GM19023 (cell line): ENCODE results near the gene PRR27.
A peak's percentile ranks its signal among the peaks of the same experiment; 100 is the strongest.

ENCODE experiments used
- ATAC-seq: cut with Tn5 transposase; IDR thresholded peaks from one replicate; pipeline ENCODE4 v1.9.1; 2021; ENCODE audit warnings: mild to moderate bottlenecking, moderate library complexity; ENCODE audit not compliant: unreplicated experiment

Gene PRR27

DNA sequence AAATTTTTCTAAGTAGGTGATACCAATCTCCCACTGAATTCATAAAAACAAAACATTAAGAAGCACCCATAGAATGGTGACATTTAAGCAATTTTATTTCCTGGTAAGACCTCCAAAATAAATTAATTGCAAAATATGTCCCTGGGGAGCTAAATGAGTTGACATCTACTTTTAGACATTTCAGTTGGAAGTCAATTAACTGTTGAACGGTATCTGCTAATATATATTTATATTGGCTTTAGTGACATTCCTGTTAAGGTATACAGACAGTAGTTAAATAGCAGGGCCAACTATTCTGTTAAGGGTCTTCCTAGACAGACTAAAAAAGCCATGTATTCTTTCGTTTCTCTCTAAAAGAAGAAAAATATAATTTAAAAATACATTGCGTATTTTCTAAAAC lies at the start of gene PRR27:
Gene PRR27 (plus strand): TSS at position 301 of the 400 bp plus-strand sequence. CDS start 139 bp downstream, outside the sequence.
- no peak for ATAC-seq

DNA sequence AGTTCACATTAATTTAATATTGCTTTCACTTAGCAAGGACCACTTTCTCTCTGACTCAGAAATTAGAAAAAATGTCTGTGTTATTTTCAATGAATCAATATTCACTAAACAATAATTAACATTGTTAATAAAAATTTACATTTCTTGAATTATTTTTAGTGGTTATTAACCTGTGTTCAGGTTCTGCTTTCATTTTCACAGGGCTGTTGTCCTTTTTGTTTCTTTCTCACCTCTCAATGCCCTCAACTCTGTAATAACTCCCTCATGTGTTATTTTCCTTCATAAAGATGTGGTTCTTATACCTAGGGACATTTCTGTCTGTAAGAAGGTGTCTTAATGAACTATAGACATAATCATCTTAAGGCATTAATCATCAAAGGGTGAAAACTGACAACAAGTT lies 43.1 kb upstream of the PRR27 start:
- ATAC-seq: no peak

DNA sequence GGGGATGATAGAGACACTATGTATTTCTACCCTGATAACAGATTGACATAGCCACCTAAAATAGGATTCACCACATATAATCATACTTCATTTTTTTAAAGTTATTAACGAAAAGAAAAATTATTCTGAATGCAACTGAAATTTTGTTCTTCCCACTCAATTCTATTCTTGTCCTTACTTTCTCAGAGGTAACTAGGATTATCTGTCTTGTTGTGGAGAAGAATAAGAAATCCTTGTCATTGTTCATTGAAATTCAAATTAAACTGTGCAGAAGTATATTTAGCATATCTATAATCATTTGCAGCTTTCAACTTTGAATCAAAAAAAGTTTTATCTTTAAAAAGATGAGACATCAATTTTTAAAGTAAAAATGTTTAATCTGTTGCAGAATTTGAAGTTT lies 40.4 kb upstream of the PRR27 start:
- no peak for ATAC-seq

DNA sequence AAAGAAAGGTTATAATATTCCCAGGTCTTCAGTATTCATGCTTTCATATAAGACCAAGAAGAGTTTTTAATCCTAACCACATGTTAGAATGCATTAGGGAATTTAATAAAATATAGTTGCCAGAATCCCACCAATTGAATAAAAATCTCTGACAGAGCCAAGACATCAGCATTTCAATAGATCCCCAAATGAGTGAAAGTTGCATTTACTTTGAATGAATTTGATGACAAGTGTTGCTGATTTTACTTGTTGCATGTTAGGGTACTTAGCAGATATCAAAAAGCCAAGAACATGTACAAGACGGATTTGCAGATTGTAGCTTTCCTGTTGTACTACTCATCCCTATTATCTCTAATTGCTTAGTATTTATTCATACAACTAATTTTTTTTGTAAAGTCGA lies 39.9 kb upstream of the PRR27 start:
- ATAC-seq: no peak

DNA sequence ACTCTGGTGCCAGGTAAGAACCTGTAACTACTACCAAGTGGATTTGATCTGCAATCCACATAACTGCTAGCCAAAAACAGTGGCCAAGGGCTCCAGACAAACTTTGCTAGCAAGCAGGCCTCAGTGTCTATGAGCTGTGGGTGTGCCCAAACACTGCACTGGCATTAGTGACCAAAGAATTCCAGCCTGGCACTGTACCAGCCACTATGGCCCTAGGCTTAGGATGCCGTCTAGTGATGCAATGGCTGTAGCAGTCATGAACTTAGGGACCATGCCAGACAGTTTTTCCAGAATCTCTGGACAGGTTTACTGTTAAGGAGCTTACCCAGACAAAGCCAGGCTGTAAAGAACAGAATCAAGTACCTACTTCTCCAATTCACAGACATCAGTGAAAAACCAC lies 33.7 kb upstream of the PRR27 start:
- ATAC-seq: no peak

DNA sequence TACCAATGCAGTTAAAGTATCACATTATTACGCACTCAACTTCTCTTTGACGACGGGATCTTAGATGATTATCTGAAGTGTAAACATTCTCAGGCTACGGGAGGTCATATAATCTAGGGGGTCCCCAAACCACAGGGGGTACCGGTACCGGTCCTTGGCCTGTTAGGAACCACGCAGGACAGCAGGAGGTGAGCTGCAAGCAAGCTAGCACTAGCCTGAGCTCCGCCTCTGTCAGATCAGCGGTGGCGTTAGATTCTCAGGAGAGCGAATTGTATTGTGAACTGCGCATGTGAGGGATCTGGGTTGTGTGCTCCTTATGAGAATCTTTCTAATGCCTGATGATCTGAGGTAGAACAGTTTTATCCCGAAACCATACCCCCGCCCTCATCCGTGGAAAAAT lies 20.6 kb upstream of the PRR27 start:
- no peak for ATAC-seq

DNA sequence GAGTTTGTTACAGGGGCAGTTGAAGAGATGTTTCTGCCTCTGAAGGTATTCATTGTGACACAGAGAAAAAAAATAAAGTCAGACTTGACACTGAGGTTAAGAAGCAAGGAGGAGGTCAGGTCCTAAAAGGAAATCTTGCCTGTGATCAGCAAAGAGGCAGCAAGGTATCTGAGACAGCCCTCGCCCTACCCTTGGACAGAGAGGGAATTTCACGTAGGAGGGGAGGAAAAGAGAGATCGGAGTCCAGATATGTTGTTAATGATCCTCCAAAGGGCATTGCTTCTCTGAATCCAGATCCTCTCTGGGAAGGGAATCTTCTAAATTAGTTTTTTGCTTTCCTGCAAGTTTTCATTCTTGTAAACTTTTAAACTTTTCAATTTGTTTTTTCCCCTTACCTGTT lies 15.3 kb upstream of the PRR27 start:
- no peak for ATAC-seq

DNA sequence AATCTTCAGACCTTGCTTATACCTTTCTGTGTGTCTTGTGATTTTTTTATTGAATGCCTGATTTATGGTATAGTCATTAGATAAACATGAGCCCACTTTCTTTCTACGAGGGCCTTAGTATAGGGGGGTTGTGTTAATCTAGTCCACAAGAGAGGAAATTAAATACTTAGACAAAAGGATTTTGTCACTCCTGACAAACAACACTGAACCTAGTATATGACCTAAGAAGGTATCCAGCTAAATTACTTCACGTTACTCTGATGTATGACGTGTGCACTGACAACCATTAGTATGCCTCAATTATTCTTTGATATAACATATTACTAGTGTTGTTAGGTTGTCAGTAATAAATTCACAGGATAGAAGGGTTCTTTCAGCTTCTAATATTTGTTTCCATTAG lies 2.8 kb upstream of the PRR27 start:
- no peak for ATAC-seq

DNA sequence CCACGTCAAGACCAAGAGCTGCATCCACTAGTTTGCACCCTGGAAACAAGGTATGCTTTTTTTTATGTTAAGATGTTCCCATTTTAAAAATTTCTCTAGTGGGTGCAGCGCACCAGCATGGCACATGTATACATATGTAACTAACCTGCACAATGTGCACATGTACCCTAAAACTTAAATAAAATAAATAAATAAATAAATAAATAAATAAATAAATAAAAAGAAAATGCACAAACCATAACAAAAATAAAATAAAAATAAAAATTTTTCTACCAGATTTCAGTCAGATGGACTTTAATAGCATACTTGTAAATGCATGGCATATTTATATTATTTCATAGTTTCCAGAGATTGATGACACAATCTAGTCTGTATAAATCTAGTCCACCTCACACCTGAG lies 1.9 kb upstream of the PRR27 start:
- ATAC-seq: no peak

DNA sequence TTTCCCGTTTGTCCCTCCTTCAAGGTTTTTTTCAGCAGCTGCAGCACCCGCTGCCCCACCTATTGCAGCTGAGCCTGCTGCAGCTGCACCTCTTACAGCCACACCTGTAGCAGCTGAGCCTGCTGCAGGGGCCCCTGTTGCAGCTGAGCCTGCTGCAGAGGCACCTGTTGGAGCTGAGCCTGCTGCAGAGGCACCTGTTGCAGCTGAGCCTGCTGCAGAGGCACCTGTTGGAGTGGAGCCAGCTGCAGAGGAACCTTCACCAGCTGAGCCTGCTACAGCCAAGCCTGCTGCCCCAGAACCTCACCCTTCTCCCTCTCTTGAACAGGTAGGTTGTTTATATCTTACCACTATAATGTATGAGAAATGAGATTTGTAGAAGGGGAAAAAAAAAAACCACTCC lies 4.5 kb downstream of the PRR27 start:
- ATAC-seq: no peak

DNA sequence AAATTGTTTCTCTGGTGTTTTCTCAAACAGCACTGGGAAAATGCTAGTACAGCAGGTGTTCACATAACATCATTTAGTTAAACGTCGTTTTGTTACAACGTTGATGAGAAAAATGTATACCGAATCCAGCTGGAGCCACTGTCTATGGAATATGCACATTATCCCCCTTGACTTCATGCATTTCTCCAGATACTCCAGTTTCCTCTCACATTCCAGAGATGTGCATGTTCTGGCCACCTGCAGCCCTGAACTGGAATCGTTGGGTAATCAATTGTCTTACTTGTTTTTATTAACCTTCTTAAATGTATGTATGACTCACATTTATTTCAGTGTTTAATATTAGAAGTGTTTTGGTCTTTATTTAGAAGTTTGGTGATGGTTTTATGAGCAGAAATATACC lies 23.1 kb downstream of the PRR27 start:
- no peak for ATAC-seq

DNA sequence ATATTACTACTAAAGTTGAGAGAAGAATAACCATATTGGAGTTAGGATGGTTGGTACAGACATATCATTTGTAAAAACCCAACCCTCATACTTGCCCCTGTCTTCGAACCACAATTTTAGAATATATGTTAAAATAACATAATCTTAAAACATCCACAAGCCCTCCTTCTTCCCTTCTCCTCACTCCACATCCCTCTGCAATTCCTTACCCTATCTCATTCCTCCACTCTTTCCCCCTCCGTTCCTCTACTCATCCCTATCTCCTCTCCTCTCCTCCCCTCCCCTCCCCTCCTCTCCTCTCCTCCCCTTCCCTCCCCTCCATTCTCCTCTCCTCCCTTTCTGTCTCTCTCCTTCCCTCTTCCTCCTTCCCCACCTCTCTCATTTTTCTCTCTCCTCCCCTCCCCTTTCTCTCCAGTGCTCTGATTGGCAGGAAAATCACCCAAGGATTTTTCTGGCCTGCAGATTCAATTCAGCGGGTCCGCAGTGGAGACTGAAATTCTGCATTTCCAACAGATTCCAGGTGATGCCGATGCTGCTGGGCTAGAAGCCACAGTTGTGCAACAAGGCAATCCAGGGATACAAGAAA lies 24.1 kb downstream of the PRR27 start:
- ATAC-seq: no peak

DNA sequence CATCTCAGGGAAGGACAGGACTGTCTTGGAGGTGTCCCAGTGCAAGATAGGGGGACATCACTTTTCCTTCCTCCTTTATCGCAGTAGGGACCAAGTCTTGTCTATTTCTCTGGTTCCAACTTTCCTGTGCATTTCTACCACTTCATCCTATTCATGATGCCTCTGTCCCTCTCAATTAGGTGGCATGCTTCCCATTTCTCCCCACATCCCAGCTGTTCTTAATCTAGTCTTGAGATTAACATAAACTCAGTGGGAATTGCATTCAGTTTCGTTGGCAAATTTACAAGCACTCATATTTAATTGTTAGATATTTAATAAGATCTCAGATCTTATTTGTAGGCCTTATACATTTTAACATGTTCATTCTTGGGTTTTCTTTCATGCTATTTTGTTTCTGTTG lies 25.8 kb downstream of the PRR27 start:
- no peak for ATAC-seq

DNA sequence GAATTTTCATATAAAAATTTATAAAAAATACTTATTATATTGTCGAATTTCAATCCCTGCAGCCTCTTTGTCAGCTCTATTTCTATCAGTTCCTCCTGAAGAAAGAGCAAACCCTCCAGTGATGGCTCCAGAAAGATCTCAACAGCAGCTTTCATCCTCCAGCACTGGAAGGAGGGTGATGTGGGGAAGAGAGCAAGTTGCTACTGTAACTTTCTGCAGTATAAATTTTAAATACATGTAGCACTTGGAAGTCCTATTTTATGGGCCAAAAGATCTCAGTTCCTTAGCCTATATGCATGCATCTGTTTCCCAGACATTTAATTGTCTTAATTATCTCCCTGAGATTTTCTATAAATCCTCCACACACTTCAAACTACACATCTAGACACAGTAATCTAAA lies 27.8 kb downstream of the PRR27 start:
- no peak for ATAC-seq

DNA sequence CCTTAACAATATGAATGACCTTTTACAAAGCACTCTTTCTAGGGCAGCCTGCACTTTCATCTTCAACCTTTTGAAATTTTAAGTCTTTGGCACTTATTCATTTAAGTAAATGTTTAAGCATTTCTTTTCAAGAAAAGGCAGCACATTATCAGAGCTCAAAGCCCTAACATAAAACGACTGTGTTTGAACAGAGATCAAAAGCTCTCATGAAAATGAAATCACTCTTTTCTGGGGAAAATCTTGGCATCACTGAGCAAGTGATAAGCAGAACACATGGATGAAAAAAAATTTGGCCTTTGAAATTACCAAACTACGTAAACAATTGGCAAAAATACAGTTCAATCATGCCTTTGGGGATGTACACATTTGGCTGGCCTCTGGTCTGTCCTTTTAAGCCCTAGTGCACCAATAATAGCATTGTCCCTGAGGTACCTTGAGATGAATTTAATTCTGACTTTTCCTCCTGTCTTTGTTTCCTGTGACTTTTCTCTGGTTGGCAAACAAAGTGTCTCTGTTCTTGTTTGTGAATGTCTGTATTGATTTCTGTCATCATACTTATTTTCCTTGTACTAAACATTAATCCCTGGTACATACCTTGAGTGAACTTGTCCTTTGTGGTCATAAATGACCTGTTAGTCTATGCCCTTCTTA lies 28.6 kb downstream of the PRR27 start:
- no peak for ATAC-seq

DNA sequence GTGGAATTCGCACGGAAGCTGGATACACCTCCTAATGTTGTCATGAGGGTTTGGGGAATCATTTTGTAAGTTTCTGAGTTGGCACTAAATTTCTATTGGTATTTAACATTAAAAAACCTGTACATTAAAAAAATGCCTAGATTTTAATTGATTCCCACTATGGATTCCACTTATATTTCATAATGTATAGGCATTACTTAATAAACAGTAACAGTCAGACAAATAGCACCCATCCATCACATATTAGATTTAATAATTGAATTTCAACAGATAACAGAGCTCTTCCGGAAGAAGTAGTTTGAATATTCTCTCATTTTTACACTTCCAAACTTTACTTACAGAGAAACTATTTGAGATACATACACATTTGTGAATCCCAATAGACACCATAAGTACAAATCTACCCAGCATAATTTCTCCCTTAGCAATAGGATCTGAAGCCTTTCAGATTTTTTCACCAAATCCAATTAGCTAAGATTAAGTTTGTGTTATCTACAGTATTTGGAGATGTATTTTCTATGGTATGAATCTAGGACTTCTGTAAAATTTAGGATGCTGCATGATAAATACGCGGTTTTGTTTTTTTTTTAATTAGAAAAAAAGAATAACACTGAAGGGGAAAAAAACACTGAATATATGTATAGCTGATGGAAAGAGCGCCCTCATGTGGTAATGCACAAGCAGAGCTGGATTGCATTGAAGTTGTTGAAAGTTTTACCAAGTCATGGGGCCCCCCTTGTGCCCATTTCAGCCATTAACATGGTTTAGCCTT lies 29.3 kb downstream of the PRR27 start:
- ATAC-seq: peak; percentile 52

DNA sequence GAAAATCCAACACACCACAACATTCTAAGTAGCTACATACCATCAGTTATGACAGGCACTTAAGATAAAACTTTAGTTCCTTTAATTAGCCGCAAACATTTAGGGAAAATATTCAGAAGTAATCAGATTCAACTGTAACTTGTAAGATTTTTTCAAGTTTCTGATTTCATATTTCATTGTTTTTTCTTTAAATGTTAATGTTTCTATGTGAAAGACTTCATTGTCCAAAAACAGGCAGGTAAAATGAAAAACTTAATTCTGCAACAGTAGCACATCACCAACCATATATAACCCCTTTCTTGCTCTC lies 29.9 kb downstream of the PRR27 start:
- no peak for ATAC-seq

DNA sequence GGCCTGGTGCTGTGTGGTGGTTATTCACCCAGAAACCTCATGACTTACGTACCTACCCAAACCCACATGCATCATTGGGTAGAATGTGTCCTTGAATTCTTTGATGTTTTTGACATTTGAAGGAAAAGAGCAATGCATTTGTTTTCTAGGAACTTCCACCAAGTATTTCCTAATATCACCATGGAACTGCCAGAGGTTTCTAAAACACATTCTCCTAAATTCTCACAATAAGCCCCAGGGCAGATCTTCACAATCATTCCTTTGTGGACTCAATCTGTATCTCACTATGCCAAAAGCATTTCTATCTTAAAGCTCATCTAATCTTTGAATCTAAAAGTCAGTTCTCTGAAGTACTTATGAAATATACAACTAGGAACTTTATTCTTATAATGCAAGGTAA lies 33.2 kb downstream of the PRR27 start:
- no peak for ATAC-seq

DNA sequence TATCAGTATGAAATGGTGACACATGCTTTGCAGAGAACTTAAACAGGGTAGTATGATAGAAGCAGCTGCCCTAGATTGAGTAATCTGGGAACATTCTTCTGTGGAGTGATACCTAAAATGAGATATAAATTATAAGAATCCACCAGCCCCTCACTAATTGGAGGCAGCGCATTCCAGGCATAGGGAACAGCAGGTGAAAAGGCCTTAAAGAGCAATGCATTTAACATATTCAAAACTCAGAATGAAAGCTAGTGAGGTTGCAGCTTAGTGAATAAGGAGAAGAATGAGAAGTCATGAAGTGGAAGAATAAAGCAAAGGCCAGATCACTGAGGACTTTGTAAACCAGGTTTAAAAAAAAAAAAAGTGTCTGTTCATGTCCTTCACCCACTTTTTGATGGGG lies 36.5 kb downstream of the PRR27 start:
- ATAC-seq: no peak

DNA sequence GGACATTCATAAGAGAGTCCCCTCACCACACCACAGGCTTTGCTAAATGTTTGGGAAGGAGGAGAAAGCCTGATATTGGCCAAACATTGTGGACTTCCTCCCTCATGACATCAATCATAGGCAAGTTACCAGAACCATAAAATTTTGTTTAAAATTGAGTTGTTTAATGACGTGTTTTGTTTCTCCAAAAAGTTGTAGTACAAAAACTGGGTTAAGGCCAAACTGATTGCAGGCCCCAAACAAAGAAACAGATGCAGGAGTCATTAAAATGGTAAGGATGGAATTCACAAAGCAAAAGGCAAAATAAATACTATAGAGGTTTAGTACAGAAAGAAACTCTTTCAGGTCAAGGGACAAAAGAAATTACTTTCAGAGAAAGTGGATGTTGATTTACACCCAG lies 37.6 kb downstream of the PRR27 start:
- no peak for ATAC-seq

DNA sequence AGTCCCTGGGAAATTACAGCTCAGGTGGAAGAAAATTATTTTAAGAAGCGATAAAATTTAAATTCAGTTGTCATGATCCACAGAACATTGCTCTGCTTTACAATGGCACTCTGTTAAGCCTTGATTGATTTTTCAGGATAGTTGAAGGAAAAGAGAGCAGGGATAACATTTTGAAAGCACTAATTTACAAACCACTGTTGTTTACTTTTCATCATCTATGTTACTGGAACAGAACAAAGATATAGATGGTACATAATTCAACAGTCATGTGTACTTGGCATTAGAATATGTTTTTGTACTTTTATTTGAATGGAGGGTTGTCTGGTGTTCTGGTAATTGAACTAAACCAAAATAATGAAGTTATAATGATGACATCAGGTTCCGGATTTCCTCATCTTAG lies 38.9 kb downstream of the PRR27 start:
- no peak for ATAC-seq

DNA sequence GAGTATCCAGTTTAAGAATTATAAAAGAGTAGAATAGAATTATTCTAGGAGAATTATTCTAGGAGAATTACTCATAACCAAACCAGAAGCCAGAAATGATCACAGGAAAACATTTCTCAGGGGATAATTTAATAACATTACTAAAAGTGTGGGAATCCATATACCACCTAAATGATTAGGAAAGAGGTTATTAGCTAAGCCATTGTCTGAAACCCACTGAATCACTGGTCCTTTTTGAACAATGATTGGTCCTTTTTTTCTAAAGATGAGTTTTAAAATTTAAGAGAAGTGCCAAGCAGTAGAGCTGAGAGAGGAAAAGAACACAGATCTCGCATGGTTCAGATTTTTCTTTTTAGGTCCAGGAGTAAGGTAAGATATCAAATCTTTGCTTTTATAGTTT lies 41.4 kb downstream of the PRR27 start, which contains the start of gene ODAM:
Gene ODAM (plus strand): TSS at position 301 of the 400 bp plus-strand sequence. CDS start 819 bp downstream, outside the sequence.
- ATAC-seq: no peak
